Neural cell (in vitro differentiated cells): Measurements from ENCODE around the gene ACP6. TPM values are rescaled to one million over a fixed set of nuclear protein-coding genes. Genes with fewer than 3 reads are reported as not detected.

Source experiments
- H2AFZ ChIP-seq: fragments of 200-600, 300-800 bp; sonication (generic), shearing (Covaris generic); 2 replicates; pipeline ENCODE4 v1.6.0; 2014; ENCODE audit warnings: low read depth, mild to moderate bottlenecking, antibody characterized with exemption, low read length, moderate library complexity
- H3F3A ChIP-seq: fragments of 200-600 bp; shearing (Covaris generic); 2 replicates; pipeline ENCODE4 v1.6.1; 2016; ENCODE audit warnings: mild to moderate bottlenecking, moderate library complexity, mixed read lengths, antibody characterized with exemption, low read length; ENCODE audit not compliant: insufficient read depth, poor library complexity, severe bottlenecking
- H3K27ac ChIP-seq: fragments of 200-600, 300-800 bp; sonication (generic), shearing (Covaris generic); 2 replicates; pipeline ENCODE4 v1.5.1; 2014; ENCODE audit warnings: mild to moderate bottlenecking, low read length, moderate library complexity
- H3K27me3 ChIP-seq: fragments of 300-800, 200-600 bp; sonication (generic), shearing (Covaris generic); 2 replicates; pipeline ENCODE4 v1.6.0; 2014; ENCODE audit warnings: mild to moderate bottlenecking, low read depth, low read length, moderate library complexity; ENCODE audit not compliant: insufficient read depth
- H3K36me3 ChIP-seq: fragments of 300-800, 200-600 bp; sonication (generic), shearing (Covaris generic); 2 replicates; pipeline ENCODE4 v1.5.1; 2014; ENCODE audit warnings: mild to moderate bottlenecking, antibody characterized with exemption, low read length, moderate library complexity; ENCODE audit not compliant: insufficient read depth
- H3K4me2 ChIP-seq: fragments of 300-800, 200-600 bp; sonication (generic), shearing (Covaris generic); 2 replicates; pipeline ENCODE4 v1.6.0; 2014; ENCODE audit warnings: mild to moderate bottlenecking, low read length
- H3K4me3 ChIP-seq: fragments of 300-800, 200-600 bp; sonication (generic), shearing (Covaris generic); 2 replicates; pipeline ENCODE4 v1.5.1; 2014; ENCODE audit warnings: mild to moderate bottlenecking, low read length, moderate library complexity
- H3K79me2 ChIP-seq: fragments of 200-600 bp; shearing (Covaris generic); replicated peaks from 2 replicates; pipeline ENCODE4 v1.6.0; 2014; ENCODE audit warnings: mild to moderate bottlenecking, low read length, moderate library complexity; ENCODE audit not compliant: insufficient read depth
- H3K9ac ChIP-seq: fragments of 300-800, 200-600 bp; sonication (generic), shearing (Covaris generic); 2 replicates; pipeline ENCODE4 v1.6.1; 2016; ENCODE audit warnings: mild to moderate bottlenecking, low read length, mixed read lengths
- H3K9me2 ChIP-seq: fragments of 200-600 bp; shearing (Covaris generic); 2 replicates; pipeline ENCODE4 v1.6.1; 2016; ENCODE audit warnings: mild to moderate bottlenecking, low read length, mixed read lengths; ENCODE audit not compliant: insufficient read depth
- H3K9me3 ChIP-seq: fragments of 200-600, 300-800 bp; sonication (generic), shearing (Covaris generic); 2 replicates; pipeline ENCODE4 v1.6.1; 2016; ENCODE audit warnings: mild to moderate bottlenecking, mixed run types, low read length, moderate library complexity, mixed read lengths
- H4K20me1 ChIP-seq: fragments of 200-600 bp; shearing (Covaris generic); 2 replicates; pipeline ENCODE4 v1.6.1; 2016; ENCODE audit warnings: mild to moderate bottlenecking, mixed run types; ENCODE audit not compliant: insufficient read depth
- EP300 ChIP-seq: fragments of 450-650 bp; conservative IDR thresholded peaks from 2 replicates; pipeline ENCODE4 v1.6.1; 2014; ENCODE audit warnings: antibody characterized with exemption, mild to moderate bottlenecking, moderate library complexity; ENCODE audit not compliant: poor library complexity, severe bottlenecking
- EZH2 ChIP-seq: fragments of 200-600, 300-800 bp; shearing (Covaris generic), sonication (generic); IDR thresholded peaks from 2 replicates; pipeline ENCODE4 v1.6.1; 2014; ENCODE audit warnings: antibody characterized with exemption, low read length, borderline replicate concordance, mild to moderate bottlenecking; ENCODE audit not compliant: insufficient read depth, poor library complexity, severe bottlenecking
- MXI1 ChIP-seq: fragments of 450-650 bp; conservative IDR thresholded peaks from 2 replicates; pipeline ENCODE4 v1.6.1; 2014; ENCODE audit warnings: antibody characterized with exemption, mild to moderate bottlenecking; ENCODE audit not compliant: poor library complexity, severe bottlenecking
- POLR2AphosphoS5 ChIP-seq: IDR thresholded peaks from 2 replicates; pipeline ENCODE4 v1.6.1; 2012
- RAD21 ChIP-seq: fragments of 450-650 bp; conservative IDR thresholded peaks from 2 replicates; pipeline ENCODE4 v1.6.1; 2014; ENCODE audit warnings: antibody characterized with exemption, mild to moderate bottlenecking, moderate library complexity
- SMC3 ChIP-seq: fragments of 450-650 bp; conservative IDR thresholded peaks from 2 replicates; pipeline ENCODE4 v1.6.1; 2014; ENCODE audit warnings: antibody characterized with exemption, mild to moderate bottlenecking, moderate library complexity; ENCODE audit not compliant: poor library complexity
- TAF1 ChIP-seq: IDR thresholded peaks from 2 replicates; pipeline ENCODE4 v1.6.1; 2012; ENCODE audit warnings: low read depth
- polyA plus RNA-seq: library from polyadenylated mRNA; depleted of rRNA; stranded (reverse); fragments of >200 nt; gene quantifications from 2 replicates; pipeline ENCODE4 v1.2.3, GENCODE V29; 2014
- TF ChIP-seq, protein P1 (sequence below): IDR thresholded peaks from 2 replicates; pipeline ENCODE4 v1.6.1; 2012; ENCODE audit warnings: borderline replicate concordance
- TF ChIP-seq, protein P2 (sequence below): fragments of 450-650 bp; IDR thresholded peaks from 2 replicates; pipeline ENCODE4 v1.5.1; 2014; ENCODE audit warnings: antibody characterized with exemption, mild to moderate bottlenecking, moderate library complexity; ENCODE audit not compliant: poor library complexity, severe bottlenecking

Gene ACP6
- polyA plus RNA-seq, 1 donor from 2014 or later, result 2.9 TPM

DNA sequence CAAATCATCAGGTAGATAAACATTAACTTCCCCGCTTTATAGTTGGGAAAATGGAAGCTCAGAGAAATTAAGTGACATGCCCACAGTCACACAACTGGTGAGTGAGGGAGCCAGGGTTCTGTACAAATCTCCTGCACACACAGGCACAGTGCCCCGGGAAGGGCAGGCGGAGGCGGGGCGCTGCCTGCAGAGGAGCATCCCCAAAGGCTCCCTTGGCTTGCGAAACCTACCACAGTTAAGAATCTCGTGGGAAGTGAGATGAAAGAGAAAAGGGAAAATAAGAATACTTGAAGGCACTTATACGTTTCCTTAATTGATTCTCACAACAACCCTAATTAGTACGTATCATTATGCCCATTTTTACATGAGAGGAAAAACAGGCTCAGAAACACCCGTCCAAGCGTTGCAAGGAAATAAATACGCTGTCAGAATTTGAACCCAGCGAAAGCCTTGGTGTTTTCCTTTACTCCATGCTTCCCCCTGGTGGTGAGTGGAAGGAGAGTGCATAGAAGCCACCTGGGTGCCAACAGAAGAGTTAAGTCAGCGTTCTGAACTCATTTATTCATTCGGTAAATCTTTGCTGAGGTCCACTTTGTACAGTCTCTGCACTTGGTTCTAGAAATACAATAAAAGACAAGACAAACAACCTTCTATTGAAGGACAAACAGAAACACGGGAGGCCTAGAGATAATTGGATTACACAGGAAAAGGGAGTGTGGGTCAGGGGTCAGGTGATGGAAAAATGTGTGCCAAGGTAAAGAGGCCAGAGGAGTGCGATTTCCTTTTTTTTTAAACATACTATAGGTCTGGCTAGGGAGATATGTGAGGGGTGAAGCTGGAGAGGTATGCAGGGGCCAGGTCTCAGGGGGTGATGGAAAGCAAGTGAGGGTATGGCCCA is 28.4 kb downstream of the ACP6 start:
- Histone ChIP-seq H3K36me3 (no peaks in the 10 kb centered on the region), H3K27me3 (no peaks in the 10 kb centered on the region), H3K4me2 (no peak overlapping the region), H4K20me1 (no peaks in the 10 kb centered on the region), H3K9me2 (no peaks in the 10 kb centered on the region), H3K4me3 (no peak overlapping the region), H2AFZ (no peak overlapping the region), H3F3A (no peaks in the 10 kb centered on the region), H3K27ac (no peak overlapping the region), H3K9ac (no peak overlapping the region), H3K9me3 (no peaks in the 10 kb centered on the region), H3K79me2 (no peaks in the 10 kb centered on the region)
- TF ChIP-seq, protein P1, sequence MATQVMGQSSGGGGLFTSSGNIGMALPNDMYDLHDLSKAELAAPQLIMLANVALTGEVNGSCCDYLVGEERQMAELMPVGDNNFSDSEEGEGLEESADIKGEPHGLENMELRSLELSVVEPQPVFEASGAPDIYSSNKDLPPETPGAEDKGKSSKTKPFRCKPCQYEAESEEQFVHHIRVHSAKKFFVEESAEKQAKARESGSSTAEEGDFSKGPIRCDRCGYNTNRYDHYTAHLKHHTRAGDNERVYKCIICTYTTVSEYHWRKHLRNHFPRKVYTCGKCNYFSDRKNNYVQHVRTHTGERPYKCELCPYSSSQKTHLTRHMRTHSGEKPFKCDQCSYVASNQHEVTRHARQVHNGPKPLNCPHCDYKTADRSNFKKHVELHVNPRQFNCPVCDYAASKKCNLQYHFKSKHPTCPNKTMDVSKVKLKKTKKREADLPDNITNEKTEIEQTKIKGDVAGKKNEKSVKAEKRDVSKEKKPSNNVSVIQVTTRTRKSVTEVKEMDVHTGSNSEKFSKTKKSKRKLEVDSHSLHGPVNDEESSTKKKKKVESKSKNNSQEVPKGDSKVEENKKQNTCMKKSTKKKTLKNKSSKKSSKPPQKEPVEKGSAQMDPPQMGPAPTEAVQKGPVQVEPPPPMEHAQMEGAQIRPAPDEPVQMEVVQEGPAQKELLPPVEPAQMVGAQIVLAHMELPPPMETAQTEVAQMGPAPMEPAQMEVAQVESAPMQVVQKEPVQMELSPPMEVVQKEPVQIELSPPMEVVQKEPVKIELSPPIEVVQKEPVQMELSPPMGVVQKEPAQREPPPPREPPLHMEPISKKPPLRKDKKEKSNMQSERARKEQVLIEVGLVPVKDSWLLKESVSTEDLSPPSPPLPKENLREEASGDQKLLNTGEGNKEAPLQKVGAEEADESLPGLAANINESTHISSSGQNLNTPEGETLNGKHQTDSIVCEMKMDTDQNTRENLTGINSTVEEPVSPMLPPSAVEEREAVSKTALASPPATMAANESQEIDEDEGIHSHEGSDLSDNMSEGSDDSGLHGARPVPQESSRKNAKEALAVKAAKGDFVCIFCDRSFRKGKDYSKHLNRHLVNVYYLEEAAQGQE, result no peak
- TF ChIP-seq RAD21 (peak; percentile 33), SMC3 (peak; percentile 49)
- TF ChIP-seq, protein P2, sequence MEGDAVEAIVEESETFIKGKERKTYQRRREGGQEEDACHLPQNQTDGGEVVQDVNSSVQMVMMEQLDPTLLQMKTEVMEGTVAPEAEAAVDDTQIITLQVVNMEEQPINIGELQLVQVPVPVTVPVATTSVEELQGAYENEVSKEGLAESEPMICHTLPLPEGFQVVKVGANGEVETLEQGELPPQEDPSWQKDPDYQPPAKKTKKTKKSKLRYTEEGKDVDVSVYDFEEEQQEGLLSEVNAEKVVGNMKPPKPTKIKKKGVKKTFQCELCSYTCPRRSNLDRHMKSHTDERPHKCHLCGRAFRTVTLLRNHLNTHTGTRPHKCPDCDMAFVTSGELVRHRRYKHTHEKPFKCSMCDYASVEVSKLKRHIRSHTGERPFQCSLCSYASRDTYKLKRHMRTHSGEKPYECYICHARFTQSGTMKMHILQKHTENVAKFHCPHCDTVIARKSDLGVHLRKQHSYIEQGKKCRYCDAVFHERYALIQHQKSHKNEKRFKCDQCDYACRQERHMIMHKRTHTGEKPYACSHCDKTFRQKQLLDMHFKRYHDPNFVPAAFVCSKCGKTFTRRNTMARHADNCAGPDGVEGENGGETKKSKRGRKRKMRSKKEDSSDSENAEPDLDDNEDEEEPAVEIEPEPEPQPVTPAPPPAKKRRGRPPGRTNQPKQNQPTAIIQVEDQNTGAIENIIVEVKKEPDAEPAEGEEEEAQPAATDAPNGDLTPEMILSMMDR, result peak; percentile 47

DNA sequence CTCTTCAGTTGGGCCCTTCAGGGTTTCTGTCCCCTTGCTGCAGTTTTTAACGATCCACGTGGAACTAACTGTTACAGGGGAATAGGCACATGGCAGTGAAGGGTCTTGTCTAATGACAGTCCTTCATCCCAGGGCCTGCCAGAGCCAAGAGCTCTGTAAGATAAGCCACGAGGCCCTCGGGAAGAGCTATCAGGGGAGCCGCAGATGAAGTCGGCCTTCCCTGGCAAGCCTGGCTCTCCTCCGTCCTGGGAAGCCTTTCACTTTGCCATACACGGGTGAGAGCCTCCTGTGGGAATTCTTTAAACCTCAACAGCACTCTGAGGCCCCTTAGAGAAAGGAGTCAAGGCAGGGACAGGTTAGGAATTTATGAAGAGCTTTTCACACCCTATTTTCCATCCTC is 29.0 kb downstream of the ACP6 start:
- Histone ChIP-seq H2AFZ (no peak overlapping the region), H3F3A (no peaks in the 10 kb centered on the region), H3K9me2 (no peaks in the 10 kb centered on the region), H3K27ac (no peak overlapping the region), H4K20me1 (no peaks in the 10 kb centered on the region), H3K9ac (no peak overlapping the region), H3K27me3 (no peaks in the 10 kb centered on the region), H3K9me3 (no peaks in the 10 kb centered on the region), H3K79me2 (no peaks in the 10 kb centered on the region), H3K4me2 (no peak overlapping the region), H3K4me3 (no peak overlapping the region), H3K36me3 (no peaks in the 10 kb centered on the region)
- no peak for TF ChIP-seq TAF1
- TF ChIP-seq SMC3, result no peak
- TF ChIP-seq MXI1, result no peak
- TF ChIP-seq POLR2AphosphoS5, result no peak
- no peak for TF ChIP-seq EZH2
- TF ChIP-seq, protein P1, result no peak
- TF ChIP-seq, protein P2, result no peak
- no peak for TF ChIP-seq RAD21
- TF ChIP-seq EP300, result no peak
